Measurements from ENCODE around the gene SHISA2.
"Not testable (repeated sequence)": the region's sequence is repeated elsewhere in the genome, so short reads cannot be mapped to it uniquely, and the experiment has no call there.

The SHISA2 gene

DNA sequence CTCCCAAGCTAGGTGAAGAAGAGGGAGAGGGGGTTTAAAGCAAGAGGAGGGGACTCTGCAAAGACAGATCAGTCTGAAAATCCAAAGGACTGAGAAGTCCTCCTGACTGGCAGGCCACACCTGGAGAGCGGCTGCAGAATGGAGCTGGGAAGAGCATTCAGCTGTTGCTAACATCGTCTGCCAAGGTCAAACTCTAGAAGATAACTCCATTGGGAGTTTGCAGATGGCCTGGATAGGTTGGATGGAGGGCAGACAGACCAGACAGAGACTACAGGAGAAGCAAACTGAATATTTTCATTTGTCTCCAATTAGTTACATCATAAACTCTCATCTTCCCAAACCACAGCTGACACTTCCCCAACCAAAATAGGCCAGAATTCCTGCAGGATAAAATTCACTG is 19.9 kb upstream of the SHISA2 start:
- Histone ChIP-seq H3K36me3 (ENCODE audit: insufficient read depth, insufficient read length, low read length) (no peaks in the 10 kb centered on the region), H3K9me3 (ENCODE audit: insufficient read depth, low read length) (no peaks in the 10 kb centered on the region), H3K27me3 (ENCODE audit: insufficient read depth, insufficient read length) (peaks cover 3% of the 10 kb centered on the region), H3K4me3 (ENCODE audit: insufficient read length, low read depth) (no peak overlapping the region), H3K4me1 (ENCODE audit: insufficient read depth, insufficient read length) (no peaks in the 10 kb centered on the region), H3K9ac (ENCODE audit: insufficient read length, low read depth) (no peak overlapping the region)
- TF ChIP-seq SUZ12 (IDR thresholded peaks at IDR 0.05; ENCODE audit: extremely low read depth, insufficient read depth, insufficient read length) = no peak
- no peak for TF ChIP-seq YY1 (IDR thresholded peaks at IDR 0.05; ENCODE audit: insufficient read depth, insufficient read length)
- no peak for TF ChIP-seq ZNF274 (IDR thresholded peaks at IDR 0.05; ENCODE audit: low read depth, low read length)
- DNase-seq (ENCODE audit: low read depth, low spot score) = no peak

DNA sequence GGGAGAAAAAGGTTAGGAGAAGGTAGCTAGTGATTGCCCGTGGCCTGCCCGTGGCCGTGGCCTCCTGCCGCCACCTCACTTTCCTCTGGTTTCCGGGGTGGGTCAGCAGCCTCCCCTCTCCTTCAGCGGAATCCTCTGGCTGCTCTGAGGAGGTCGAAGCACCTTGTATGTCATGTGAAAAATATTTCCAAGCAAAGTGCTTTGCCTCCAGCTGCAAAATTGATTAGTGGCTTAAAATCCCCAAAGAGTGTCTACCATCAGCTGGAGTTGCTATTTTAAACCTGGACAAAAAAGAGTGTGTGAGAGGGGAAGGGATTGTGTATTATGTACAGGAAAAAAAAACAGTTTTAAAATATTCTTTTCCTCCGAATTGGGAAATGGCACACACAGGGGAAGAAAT is 17.8 kb upstream of the SHISA2 start:
- H3K27me3 ChIP-seq (ENCODE audit: insufficient read depth, insufficient read length); H3K9me3 ChIP-seq (ENCODE audit: insufficient read depth, low read length); H3K4me1 ChIP-seq (ENCODE audit: insufficient read depth, insufficient read length); H3K9ac ChIP-seq (ENCODE audit: insufficient read length, low read depth); H3K36me3 ChIP-seq (ENCODE audit: insufficient read depth, insufficient read length, low read length); H3K4me3 ChIP-seq (ENCODE audit: insufficient read length, low read depth); DNase-seq (ENCODE audit: low read depth, low spot score): not testable (repeated sequence)

DNA sequence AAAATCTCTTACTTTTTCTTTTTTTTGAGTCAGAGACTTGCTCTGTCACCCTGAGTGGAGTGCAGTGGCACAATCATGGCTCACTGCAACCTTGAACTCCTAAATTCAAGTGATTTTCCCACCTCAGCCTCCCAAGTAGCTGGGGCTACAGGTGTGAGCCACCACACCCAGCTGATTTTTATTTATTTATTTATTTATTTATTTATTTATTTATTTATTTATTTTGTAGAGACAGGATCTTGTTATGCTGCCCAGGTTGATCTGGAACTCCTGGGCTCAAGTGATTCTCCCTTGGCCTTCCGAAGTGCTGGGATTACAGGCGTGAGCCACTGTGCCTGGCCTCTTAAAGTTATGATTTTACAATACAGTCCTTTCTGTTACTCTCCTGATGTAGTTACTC is 16.6 kb upstream of the SHISA2 start:
- H3K27me3 ChIP-seq (ENCODE audit: insufficient read depth, insufficient read length); H3K36me3 ChIP-seq (ENCODE audit: insufficient read depth, insufficient read length, low read length); H3K4me1 ChIP-seq (ENCODE audit: insufficient read depth, insufficient read length); H3K9me3 ChIP-seq (ENCODE audit: insufficient read depth, low read length); DNase-seq (ENCODE audit: low read depth, low spot score); H3K9ac ChIP-seq (ENCODE audit: insufficient read length, low read depth); H3K4me3 ChIP-seq (ENCODE audit: insufficient read length, low read depth): not testable (repeated sequence)

DNA sequence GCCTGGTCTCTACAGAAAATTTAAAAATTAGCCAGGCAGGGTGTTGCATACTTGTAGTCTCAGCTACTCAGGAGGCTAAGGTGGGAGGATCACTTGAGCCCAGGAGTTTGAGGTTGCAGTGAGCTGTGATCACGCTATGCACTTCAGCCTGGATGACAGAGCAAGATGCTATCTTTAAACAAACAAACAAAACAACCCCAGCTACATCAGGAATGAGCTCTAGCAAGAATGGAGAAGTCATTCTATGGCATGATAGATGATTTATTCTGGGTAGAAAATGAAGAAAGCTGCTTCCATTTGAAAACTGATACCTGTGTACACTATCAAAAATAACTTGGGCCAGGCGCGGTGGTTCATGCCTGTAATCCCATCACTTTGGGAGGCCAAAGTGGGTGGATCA is 15.8 kb upstream of the SHISA2 start:
- H3K9me3 ChIP-seq (ENCODE audit: insufficient read depth, low read length) = no peaks in the 10 kb centered on the region
- H3K36me3 ChIP-seq (ENCODE audit: insufficient read depth, insufficient read length, low read length) = no peaks in the 10 kb centered on the region
- no peak for DNase-seq (ENCODE audit: low read depth, low spot score)
- no peak for TF ChIP-seq ZNF274 (IDR thresholded peaks at IDR 0.05; ENCODE audit: low read depth, low read length)
- TF ChIP-seq YY1 (IDR thresholded peaks at IDR 0.05; ENCODE audit: insufficient read depth, insufficient read length) = no peak
- no peak for TF ChIP-seq SUZ12 (IDR thresholded peaks at IDR 0.05; ENCODE audit: extremely low read depth, insufficient read depth, insufficient read length)
- no peak overlapping the region for H3K9ac ChIP-seq (ENCODE audit: insufficient read length, low read depth)
- H3K4me3 ChIP-seq (ENCODE audit: insufficient read length, low read depth) = no peak overlapping the region
- no peaks in the 10 kb centered on the region for H3K4me1 ChIP-seq (ENCODE audit: insufficient read depth, insufficient read length)
- H3K27me3 ChIP-seq (ENCODE audit: insufficient read depth, insufficient read length) = peaks cover 3% of the 10 kb centered on the region

DNA sequence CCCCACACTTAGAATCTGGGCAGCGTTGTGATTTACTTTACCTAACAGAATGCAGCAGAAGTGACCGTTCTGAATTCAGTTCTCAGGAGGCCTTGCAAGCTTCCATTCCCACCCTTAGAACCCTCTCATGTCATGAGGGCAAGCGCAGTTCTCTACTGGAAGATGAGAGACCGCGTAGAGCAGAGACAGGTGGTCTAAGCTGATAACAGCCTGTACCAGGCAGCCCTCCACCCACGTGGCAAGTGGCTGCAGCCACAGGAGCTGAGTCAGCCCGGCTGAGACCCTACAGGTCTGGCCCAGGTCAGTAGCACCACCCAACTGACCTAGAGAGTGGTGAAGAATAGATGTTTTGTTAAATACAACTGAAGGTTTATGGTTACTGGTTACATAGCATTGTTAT is 14.7 kb upstream of the SHISA2 start:
- DNase-seq (ENCODE audit: low read depth, low spot score); H3K9ac ChIP-seq (ENCODE audit: insufficient read length, low read depth): not testable (repeated sequence)

DNA sequence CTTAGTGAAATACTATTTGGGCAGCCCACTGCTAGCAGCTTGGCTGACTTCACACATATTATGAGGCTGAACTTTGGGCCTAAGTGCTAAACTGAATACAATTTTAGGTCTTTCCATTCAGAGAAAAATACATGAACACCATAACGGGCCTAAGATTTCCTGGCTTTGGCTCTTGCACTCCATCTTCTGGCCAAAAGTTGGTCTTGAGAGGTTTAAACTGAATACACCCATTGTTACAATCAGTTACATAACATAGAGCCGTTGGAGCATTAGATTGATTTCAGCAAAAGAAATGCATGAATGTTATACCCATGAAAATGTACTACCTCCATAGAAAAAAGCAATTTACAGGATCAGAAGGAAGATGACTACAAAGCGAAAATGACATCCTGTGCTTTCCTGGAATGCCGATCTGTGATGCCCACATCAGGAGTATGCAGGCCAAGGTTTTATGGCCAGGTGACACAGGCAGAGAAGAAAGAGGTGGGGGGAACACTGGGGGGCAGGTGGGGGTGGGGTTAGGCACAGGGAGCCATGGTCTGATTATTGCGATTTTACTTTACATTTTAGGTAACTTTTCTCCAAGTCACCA is 11.1 kb upstream of the SHISA2 start:
- H3K27me3 ChIP-seq (ENCODE audit: insufficient read depth, insufficient read length) = no peaks in the 10 kb centered on the region
- DNase-seq (ENCODE audit: low read depth, low spot score) = no peak

More for the DNA sequence above, 14.7 kb upstream of the SHISA2 start:
- not testable (repeated sequence) for H3K4me1 ChIP-seq (ENCODE audit: insufficient read depth, insufficient read length); H3K9me3 ChIP-seq (ENCODE audit: insufficient read depth, low read length); H3K27me3 ChIP-seq (ENCODE audit: insufficient read depth, insufficient read length); H3K4me3 ChIP-seq (ENCODE audit: insufficient read length, low read depth); H3K36me3 ChIP-seq (ENCODE audit: insufficient read depth, insufficient read length, low read length)

DNA sequence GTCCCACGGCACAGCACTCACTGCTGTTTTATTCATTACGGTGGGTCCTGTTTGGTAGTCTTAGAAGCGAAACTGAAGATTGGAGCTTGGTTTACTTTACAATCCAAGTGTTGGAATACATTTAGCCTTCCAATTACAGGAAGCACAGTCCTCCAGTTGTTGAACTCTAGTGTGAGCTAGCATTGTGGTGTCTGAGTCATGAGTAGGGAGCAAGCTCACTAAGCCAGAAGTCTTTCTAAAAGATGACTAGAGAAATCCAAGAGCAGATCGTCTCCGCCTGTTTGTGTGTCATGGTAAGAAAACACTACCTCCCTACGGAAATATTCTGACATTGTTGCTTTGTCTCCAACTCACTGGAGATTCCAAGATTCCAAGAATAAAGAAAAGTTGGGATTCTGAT is 10.1 kb upstream of the SHISA2 start:
- Histone ChIP-seq H3K4me3 (ENCODE audit: insufficient read length, low read depth) (no peak overlapping the region), H3K36me3 (ENCODE audit: insufficient read depth, insufficient read length, low read length) (no peaks in the 10 kb centered on the region), H3K9ac (ENCODE audit: insufficient read length, low read depth) (no peak overlapping the region), H3K4me1 (ENCODE audit: insufficient read depth, insufficient read length) (no peaks in the 10 kb centered on the region), H3K27me3 (ENCODE audit: insufficient read depth, insufficient read length) (no peaks in the 10 kb centered on the region), H3K9me3 (ENCODE audit: insufficient read depth, low read length) (no peaks in the 10 kb centered on the region)
- DNase-seq (ENCODE audit: low read depth, low spot score) = no peak
- TF ChIP-seq SUZ12 (IDR thresholded peaks at IDR 0.05; ENCODE audit: extremely low read depth, insufficient read depth, insufficient read length) = no peak
- no peak for TF ChIP-seq ZNF274 (IDR thresholded peaks at IDR 0.05; ENCODE audit: low read depth, low read length)
- TF ChIP-seq YY1 (IDR thresholded peaks at IDR 0.05; ENCODE audit: insufficient read depth, insufficient read length) = no peak

More for the DNA sequence above, 11.1 kb upstream of the SHISA2 start:
- H3K9me3 ChIP-seq (ENCODE audit: insufficient read depth, low read length) = no peaks in the 10 kb centered on the region
- H3K9ac ChIP-seq (ENCODE audit: insufficient read length, low read depth) = no peak overlapping the region
- no peaks in the 10 kb centered on the region for H3K4me1 ChIP-seq (ENCODE audit: insufficient read depth, insufficient read length)
- H3K4me3 ChIP-seq (ENCODE audit: insufficient read length, low read depth) = no peak overlapping the region
- TF ChIP-seq SUZ12 (IDR thresholded peaks at IDR 0.05; ENCODE audit: extremely low read depth, insufficient read depth, insufficient read length) = no peak
- no peaks in the 10 kb centered on the region for H3K36me3 ChIP-seq (ENCODE audit: insufficient read depth, insufficient read length, low read length)

DNA sequence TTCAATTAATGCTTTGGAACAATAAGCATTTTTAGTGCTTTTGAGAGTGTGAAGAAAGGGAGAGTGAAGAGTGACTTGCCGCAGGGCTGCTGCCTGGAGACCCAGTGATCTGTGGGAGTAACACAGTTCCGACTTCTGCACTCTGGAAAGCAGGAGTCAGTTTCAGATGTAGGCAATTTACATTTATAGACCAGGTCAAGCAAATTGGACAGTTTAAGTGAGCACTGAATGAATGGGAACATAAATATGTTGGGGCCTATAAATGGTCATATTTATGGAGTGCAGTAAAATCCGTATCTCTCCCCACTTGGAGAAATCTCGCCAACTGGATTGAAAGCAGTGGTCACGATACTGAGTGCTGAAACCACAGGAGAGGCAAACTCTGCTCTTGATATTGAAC is 9.4 kb upstream of the SHISA2 start:
- Histone ChIP-seq H3K4me3 (ENCODE audit: insufficient read length, low read depth) (no peak overlapping the region), H3K27me3 (ENCODE audit: insufficient read depth, insufficient read length) (no peaks in the 10 kb centered on the region), H3K9ac (ENCODE audit: insufficient read length, low read depth) (no peak overlapping the region), H3K4me1 (ENCODE audit: insufficient read depth, insufficient read length) (no peaks in the 10 kb centered on the region), H3K36me3 (ENCODE audit: insufficient read depth, insufficient read length, low read length) (no peaks in the 10 kb centered on the region), H3K9me3 (ENCODE audit: insufficient read depth, low read length) (no peaks in the 10 kb centered on the region)
- DNase-seq (ENCODE audit: low read depth, low spot score) = no peak
- TF ChIP-seq ZNF274 (IDR thresholded peaks at IDR 0.05; ENCODE audit: low read depth, low read length) (no peak), SUZ12 (IDR thresholded peaks at IDR 0.05; ENCODE audit: extremely low read depth, insufficient read depth, insufficient read length) (no peak), YY1 (IDR thresholded peaks at IDR 0.05; ENCODE audit: insufficient read depth, insufficient read length) (no peak)

Data from NT2/D1 (cell line).